HepG2 (cell line): Measurements from ENCODE around the gene SLC7A6OS. TPM values are rescaled to one million over a fixed set of nuclear protein-coding genes. Genes with fewer than 3 reads are reported as not detected.

Experiments
- AKAP8 ChIP-seq: sonication (generic); formaldehyde crosslinking; IDR thresholded peaks from 2 replicates; pipeline ENCODE4 v1.5.1; 2020; ENCODE audit warnings: mild to moderate bottlenecking, missing genetic modification reagents
- CCAR2 ChIP-seq: fragments of 200-400 bp; formaldehyde crosslinking; optimal IDR thresholded peaks from 2 replicates; pipeline ENCODE3; 2018; ENCODE audit warnings: low read depth, mild to moderate bottlenecking, low read length, moderate library complexity
- FOXO4 ChIP-seq: sonication (generic); formaldehyde crosslinking; conservative IDR thresholded peaks from 2 replicates; pipeline ENCODE4 v1.8.1; 2023; ENCODE audit warnings: missing genetic modification reagents
- HMG20B ChIP-seq: conservative IDR thresholded peaks from 2 replicates; pipeline ENCODE4 v1.6.1; 2016; ENCODE audit warnings: missing genetic modification reagents, missing compliant biosample characterization
- HMGA1 ChIP-seq: sonication (generic); formaldehyde crosslinking; conservative IDR thresholded peaks from 2 replicates; pipeline ENCODE4 v1.4.0; 2020; ENCODE audit warnings: missing genetic modification reagents
- JUN ChIP-seq: sonication (generic); formaldehyde crosslinking; IDR thresholded peaks from 2 replicates; pipeline ENCODE4 v1.4.0; 2020; ENCODE audit warnings: mild to moderate bottlenecking, missing genetic modification reagents
- KDM5A ChIP-seq: fragments of 200-600 bp; sonication (generic); IDR thresholded peaks from 2 replicates; pipeline ENCODE4 v1.7.0; 2018; ENCODE audit warnings: antibody characterized with exemption, mild to moderate bottlenecking, low read length, borderline replicate concordance
- SAFB2 ChIP-seq: sonication (generic); formaldehyde crosslinking; IDR thresholded peaks from 2 replicates; pipeline ENCODE4 v1.5.1; 2020; ENCODE audit warnings: missing genetic modification reagents, low read depth, mild to moderate bottlenecking, borderline replicate concordance
- TRIM24 ChIP-seq: sonication (generic); formaldehyde crosslinking; IDR thresholded peaks from 2 replicates; pipeline ENCODE4 v1.8.0; 2022; ENCODE audit warnings: mild to moderate bottlenecking, missing genetic modification reagents
- XRCC5 ChIP-seq: fragments of 200-400 bp; formaldehyde crosslinking; optimal IDR thresholded peaks from 2 replicates; pipeline ENCODE3; 2017; ENCODE audit warnings: mild to moderate bottlenecking, low read length
- ZFP1 ChIP-seq: IDR thresholded peaks from 2 replicates; pipeline ENCODE4 v1.6.1; 2016
- ZNF20 ChIP-seq: sonication (generic); formaldehyde crosslinking; IDR thresholded peaks from 2 replicates; pipeline ENCODE4 v1.4.0; 2020; ENCODE audit warnings: mild to moderate bottlenecking, moderate library complexity, missing genetic modification reagents
- ZNF350 ChIP-seq: sonication (generic); formaldehyde crosslinking; IDR thresholded peaks from 2 replicates; pipeline ENCODE4 v1.4.0; 2020; ENCODE audit warnings: mild to moderate bottlenecking, low read depth, missing genetic modification reagents, borderline replicate concordance
- ZNF549 ChIP-seq: sonication (generic); formaldehyde crosslinking; IDR thresholded peaks from 2 replicates; pipeline ENCODE4 v1.5.0; 2020; ENCODE audit warnings: missing genetic modification reagents
- ZNF607 ChIP-seq: sonication (generic); formaldehyde crosslinking; IDR thresholded peaks from 2 replicates; pipeline ENCODE4 v1.5.1; 2020; ENCODE audit warnings: missing genetic modification reagents, mild to moderate bottlenecking, borderline replicate concordance
- polyA plus RNA-seq, 8 experiments: library from polyadenylated mRNA; depleted of rRNA in 3 of 8; stranded (reverse) in 7 of 8; unstranded in 1 of 8; fragments of >200 nt; fragmentation: Illumina TruSeq in 4 of 8; extraction: Trizol in 4 of 8; gene quantifications; 2 replicates each; pipeline versions ENCODE4 v1.2.1 to v1.2.3, GENCODE V29; 2011 to 2016; ENCODE audit warnings: low read depth in 4 of 8, missing spikeins in 1 of 8, mixed read lengths in 1 of 8; ENCODE audit not compliant: insufficient read depth in 1 of 8
- total RNA-seq, 5 experiments: library from RNA; depleted of rRNA; stranded (reverse); fragments of >200 nt; fragmentation: Illumina TruSeq; extraction: Trizol; gene quantifications; 2 replicates each; pipeline ENCODE4 v1.2.3, GENCODE V29; 2016; ENCODE audit warnings: low read depth in 1 of 5
- TF ChIP-seq, protein P1 (sequence below): sonication (generic); formaldehyde crosslinking; IDR thresholded peaks from 2 replicates; pipeline ENCODE4 v1.4.0; 2020; ENCODE audit warnings: missing genetic modification reagents, borderline replicate concordance
- TF ChIP-seq, protein P2 (sequence below): sonication (generic); formaldehyde crosslinking; IDR thresholded peaks from 2 replicates; pipeline ENCODE4 v1.4.0; 2020; ENCODE audit warnings: missing genetic modification reagents

Gene SLC7A6OS
- total and polyA plus RNA-seq, 2 of the 13 experiments (the other 11 are each of a cell fraction or from before 2014, with no cell fraction given): 11.2 to 21.5 TPM

DNA sequence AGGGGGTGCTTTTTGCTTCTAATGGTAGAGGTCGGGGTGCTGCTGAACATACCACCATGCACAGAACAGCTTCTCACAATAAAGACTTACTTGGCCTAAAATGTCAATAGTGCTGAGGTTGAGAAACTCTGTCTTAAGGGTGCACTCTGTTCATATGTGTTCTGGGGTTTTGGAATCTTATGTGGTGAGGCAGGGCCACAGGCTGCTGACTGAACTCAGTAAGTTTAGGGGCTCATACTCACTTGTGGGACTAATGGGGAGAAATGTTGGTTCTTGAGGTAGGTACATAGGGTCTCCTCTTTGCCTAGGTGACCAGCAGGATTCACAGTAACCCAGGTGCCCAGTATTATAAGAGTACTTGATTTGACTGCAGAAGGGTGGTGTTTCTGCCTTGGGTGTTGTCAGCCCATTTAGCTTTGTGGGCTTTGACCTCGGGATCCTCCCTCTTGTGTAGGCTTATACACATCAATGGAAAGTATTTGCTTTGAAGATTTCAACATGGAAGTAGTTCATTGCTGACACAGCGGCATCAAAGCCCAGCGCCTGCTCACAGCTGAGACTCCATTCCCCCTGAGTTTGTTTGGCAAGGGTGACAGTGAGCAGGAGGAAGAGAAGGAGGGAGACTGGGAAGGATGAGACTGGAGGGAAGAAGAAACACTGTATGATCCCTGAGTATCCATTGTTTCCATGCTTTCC lies 29.2 kb downstream of the SLC7A6OS start (continued):
- TF ChIP-seq, protein P1, sequence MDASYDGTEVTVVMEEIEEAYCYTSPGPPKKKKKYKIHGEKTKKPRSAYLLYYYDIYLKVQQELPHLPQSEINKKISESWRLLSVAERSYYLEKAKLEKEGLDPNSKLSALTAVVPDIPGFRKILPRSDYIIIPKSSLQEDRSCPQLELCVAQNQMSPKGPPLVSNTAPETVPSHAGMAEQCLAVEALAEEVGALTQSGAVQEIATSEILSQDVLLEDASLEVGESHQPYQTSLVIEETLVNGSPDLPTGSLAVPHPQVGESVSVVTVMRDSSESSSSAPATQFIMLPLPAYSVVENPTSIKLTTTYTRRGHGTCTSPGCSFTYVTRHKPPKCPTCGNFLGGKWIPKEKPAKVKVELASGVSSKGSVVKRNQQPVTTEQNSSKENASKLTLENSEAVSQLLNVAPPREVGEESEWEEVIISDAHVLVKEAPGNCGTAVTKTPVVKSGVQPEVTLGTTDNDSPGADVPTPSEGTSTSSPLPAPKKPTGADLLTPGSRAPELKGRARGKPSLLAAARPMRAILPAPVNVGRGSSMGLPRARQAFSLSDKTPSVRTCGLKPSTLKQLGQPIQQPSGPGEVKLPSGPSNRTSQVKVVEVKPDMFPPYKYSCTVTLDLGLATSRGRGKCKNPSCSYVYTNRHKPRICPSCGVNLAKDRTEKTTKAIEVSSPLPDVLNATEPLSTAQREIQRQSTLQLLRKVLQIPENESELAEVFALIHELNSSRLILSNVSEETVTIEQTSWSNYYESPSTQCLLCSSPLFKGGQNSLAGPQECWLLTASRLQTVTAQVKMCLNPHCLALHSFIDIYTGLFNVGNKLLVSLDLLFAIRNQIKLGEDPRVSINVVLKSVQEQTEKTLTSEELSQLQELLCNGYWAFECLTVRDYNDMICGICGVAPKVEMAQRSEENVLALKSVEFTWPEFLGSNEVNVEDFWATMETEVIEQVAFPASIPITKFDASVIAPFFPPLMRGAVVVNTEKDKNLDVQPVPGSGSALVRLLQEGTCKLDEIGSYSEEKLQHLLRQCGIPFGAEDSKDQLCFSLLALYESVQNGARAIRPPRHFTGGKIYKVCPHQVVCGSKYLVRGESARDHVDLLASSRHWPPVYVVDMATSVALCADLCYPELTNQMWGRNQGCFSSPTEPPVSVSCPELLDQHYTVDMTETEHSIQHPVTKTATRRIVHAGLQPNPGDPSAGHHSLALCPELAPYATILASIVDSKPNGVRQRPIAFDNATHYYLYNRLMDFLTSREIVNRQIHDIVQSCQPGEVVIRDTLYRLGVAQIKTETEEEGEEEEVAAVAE (CRISPR knock-in tag): peak; percentile 62; the same call in 1 of the 2 replicates
- peak; percentile 72; the same call in 1 of the 2 replicates for TF ChIP-seq TRIM24 (CRISPR knock-in tag)
- peak; percentile 68; the same call in 1 of the 2 replicates for TF ChIP-seq ZNF350
- TF ChIP-seq ZNF607: peak; percentile 63; the same call in 1 of the 2 replicates
- TF ChIP-seq JUN: peak; percentile 94
- TF ChIP-seq HMGA1 (CRISPR knock-in tag): no peak
- TF ChIP-seq XRCC5: peak; percentile 70
- TF ChIP-seq HMG20B (CRISPR knock-in tag): peak; percentile 90
- 0 out of 2 replicates have a peak, but pooled peaks have one; percentile 59 for TF ChIP-seq AKAP8
- TF ChIP-seq ZNF20 (CRISPR knock-in tag): no peak
- no peak for TF ChIP-seq ZNF549 (CRISPR knock-in tag)
- TF ChIP-seq KDM5A: peak; percentile 37; the same call in 1 of the 2 replicates
- TF ChIP-seq ZFP1 (CRISPR knock-in tag): peak; percentile 81
- TF ChIP-seq CCAR2: peak; percentile 66
- no peak for TF ChIP-seq FOXO4
- TF ChIP-seq SAFB2 (CRISPR knock-in tag): no peak
- TF ChIP-seq, protein P2, sequence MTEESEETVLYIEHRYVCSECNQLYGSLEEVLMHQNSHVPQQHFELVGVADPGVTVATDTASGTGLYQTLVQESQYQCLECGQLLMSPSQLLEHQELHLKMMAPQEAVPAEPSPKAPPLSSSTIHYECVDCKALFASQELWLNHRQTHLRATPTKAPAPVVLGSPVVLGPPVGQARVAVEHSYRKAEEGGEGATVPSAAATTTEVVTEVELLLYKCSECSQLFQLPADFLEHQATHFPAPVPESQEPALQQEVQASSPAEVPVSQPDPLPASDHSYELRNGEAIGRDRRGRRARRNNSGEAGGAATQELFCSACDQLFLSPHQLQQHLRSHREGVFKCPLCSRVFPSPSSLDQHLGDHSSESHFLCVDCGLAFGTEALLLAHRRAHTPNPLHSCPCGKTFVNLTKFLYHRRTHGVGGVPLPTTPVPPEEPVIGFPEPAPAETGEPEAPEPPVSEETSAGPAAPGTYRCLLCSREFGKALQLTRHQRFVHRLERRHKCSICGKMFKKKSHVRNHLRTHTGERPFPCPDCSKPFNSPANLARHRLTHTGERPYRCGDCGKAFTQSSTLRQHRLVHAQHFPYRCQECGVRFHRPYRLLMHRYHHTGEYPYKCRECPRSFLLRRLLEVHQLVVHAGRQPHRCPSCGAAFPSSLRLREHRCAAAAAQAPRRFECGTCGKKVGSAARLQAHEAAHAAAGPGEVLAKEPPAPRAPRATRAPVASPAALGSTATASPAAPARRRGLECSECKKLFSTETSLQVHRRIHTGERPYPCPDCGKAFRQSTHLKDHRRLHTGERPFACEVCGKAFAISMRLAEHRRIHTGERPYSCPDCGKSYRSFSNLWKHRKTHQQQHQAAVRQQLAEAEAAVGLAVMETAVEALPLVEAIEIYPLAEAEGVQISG (CRISPR knock-in tag): peak; percentile 71
